HepG2 (cell line): ENCODE data around the gene WDR82. TPM values are rescaled to one million over a fixed set of nuclear protein-coding genes. Genes with fewer than 3 reads are reported as not detected.

Source experiments
- ATAC-seq: fragments of 200-7000 bp; cut with Tn5 transposase; 3 replicates; pipeline ENCODE4 v1.9.1; 2020; ENCODE audit warnings: mild to moderate bottlenecking, moderate library complexity
- BruUV-seq: library from RNA; stranded (reverse); fragments of 400-500 nt; replicated peaks from 2 replicates; lab custom pipeline; 2021; lab: Mats Ljungman, UMichigan
- CTCF ChIA-PET: fragments of 300-600 bp; formaldehyde crosslinking; extraction: SDS; loops from one replicate; lab custom pipeline; 2021; ENCODE audit warnings: low total read pairs, inconsistent platforms, low intra/inter-chr PET ratio; lab: Yijun Ruan, JAX
- POLR2A ChIA-PET: fragments of 350-600 bp; sonication (Branson Sonifier 250); formaldehyde crosslinking; loops from one replicate; lab custom pipeline; 2020; ENCODE audit warnings: antibody characterized with exemption, inconsistent platforms; lab: Yijun Ruan, JAX
- DNase-seq: peaks from one replicate; pipeline ENCODE4 v3.0.0-alpha.2; 2015; ENCODE audit warnings: low spot score
- FAIRE-seq: peaks from 3 replicates; lab custom pipeline; 2011; peaks lifted over from hg19 to GRCh38; lab: Jason Lieb, UNC
- H2AFZ ChIP-seq: one replicate; pipeline ENCODE4 v1.6.1; 2011; ENCODE audit warnings: low read length, inconsistent platforms
- H3K27ac ChIP-seq: fragments of 300-600 bp; 3 replicates; pipeline ENCODE4 v1.8.0; 2011; ENCODE audit warnings: mixed run types, mild to moderate bottlenecking, mixed read lengths, low read length, inconsistent platforms; ENCODE audit not compliant: insufficient read depth; ENCODE audit errors: extremely low read length
- H3K27me3 ChIP-seq, 2 experiments: fragments of 200-600 bp in 1 of 2; 2 replicates in 1 of 2; 3 replicates in 1 of 2; pipeline versions ENCODE4 v1.6.0 to v1.8.0; 2011; ENCODE audit warnings: low read length in 2 of 2, mild to moderate bottlenecking in 2 of 2, moderate library complexity in 2 of 2, inconsistent platforms in 1 of 2; ENCODE audit not compliant: insufficient read depth in 2 of 2, control insufficient read depth in 1 of 2
- H3K36me3 ChIP-seq, 2 experiments: fragments of 200-600 bp in 1 of 2; replicated peaks in 1 of 2; 2 replicates in 1 of 2; 3 replicates in 1 of 2; pipeline versions ENCODE4 v1.5.1 to v1.8.0; 2011; ENCODE audit warnings: low read length in 2 of 2, inconsistent platforms in 1 of 2; ENCODE audit not compliant: insufficient read depth in 2 of 2, control insufficient read depth in 1 of 2
- H3K4me1 ChIP-seq: 2 replicates; pipeline ENCODE4 v1.5.1; 2012; ENCODE audit warnings: low read length, inconsistent platforms; ENCODE audit not compliant: insufficient read depth
- H3K4me2 ChIP-seq: 2 replicates; pipeline ENCODE4 v1.6.0; 2011; ENCODE audit warnings: low read depth, low read length, inconsistent platforms
- H3K4me3 ChIP-seq, 3 experiments: fragments of 200-600 bp in 1 of 3; sonication (generic), shearing (Covaris generic) in 1 of 3; replicated peaks in 1 of 3; 2 replicates each; pipeline ENCODE4 v1.5.1; 2011 to 2016; ENCODE audit warnings: low read length in 3 of 3, inconsistent platforms in 2 of 3, low read depth in 2 of 3, mild to moderate bottlenecking in 2 of 3, control low read depth in 1 of 3, mixed read lengths in 1 of 3; ENCODE audit not compliant: insufficient read depth in 1 of 3
- H3K79me2 ChIP-seq: one replicate; pipeline ENCODE4 v1.6.1; 2011; ENCODE audit warnings: low read length, inconsistent platforms; ENCODE audit not compliant: insufficient read depth
- H3K9ac ChIP-seq: 2 replicates; pipeline ENCODE4 v1.6.0; 2011; ENCODE audit warnings: mild to moderate bottlenecking, low read depth, low read length, inconsistent platforms; ENCODE audit not compliant: insufficient read depth
- H3K9me3 ChIP-seq: 2 replicates; pipeline ENCODE4 v1.5.1; 2012; ENCODE audit warnings: mild to moderate bottlenecking, low read length
- H4K20me1 ChIP-seq: 2 replicates; pipeline ENCODE4 v1.6.0; 2011; ENCODE audit warnings: inconsistent platforms, mild to moderate bottlenecking, low read length, moderate library complexity; ENCODE audit not compliant: insufficient read depth
- CREB1 ChIP-seq, 2 experiments: fragments of 450-650 bp in 1 of 2; IDR thresholded peaks; 2 replicates each; pipeline ENCODE4 v1.6.1; 2016 to 2017; ENCODE audit warnings: control low read depth in 1 of 2, mild to moderate bottlenecking in 1 of 2, missing compliant biosample characterization in 1 of 2, missing genetic modification characterization in 1 of 2
- HNF1A ChIP-seq, 2 experiments: sonication (generic) in 1 of 2; formaldehyde crosslinking in 1 of 2; IDR thresholded peaks; 2 replicates each; pipeline versions ENCODE4 v1.4.0 to v1.6.1; 2016 to 2020; ENCODE audit warnings: borderline replicate concordance in 1 of 2, low read depth in 1 of 2, mild to moderate bottlenecking in 1 of 2, missing genetic modification reagents in 1 of 2
- THAP11 ChIP-seq: IDR thresholded peaks from 2 replicates; pipeline ENCODE4 v1.6.1; 2016; ENCODE audit warnings: missing biosample characterization, missing genetic modification reagents
- ZBTB49 ChIP-seq: sonication (generic); formaldehyde crosslinking; IDR thresholded peaks from 2 replicates; pipeline ENCODE4 v1.4.0; 2020; ENCODE audit warnings: missing genetic modification reagents, borderline replicate concordance
- ZMYM4 ChIP-seq: sonication (generic); formaldehyde crosslinking; IDR thresholded peaks from 2 replicates; pipeline ENCODE4 v1.8.1; 2023; ENCODE audit warnings: mild to moderate bottlenecking, missing genetic modification reagents
- ZNF121 ChIP-seq: sonication (generic); formaldehyde crosslinking; IDR thresholded peaks from 2 replicates; pipeline ENCODE4 v1.5.0; 2020; ENCODE audit warnings: mild to moderate bottlenecking, missing genetic modification reagents
- ZNF232 ChIP-seq: sonication (generic); formaldehyde crosslinking; IDR thresholded peaks from 2 replicates; pipeline ENCODE4 v1.4.0; 2020; ENCODE audit warnings: missing genetic modification reagents, borderline replicate concordance
- ZNF274 ChIP-seq: sonication (generic); formaldehyde crosslinking; IDR thresholded peaks from 2 replicates; pipeline ENCODE4 v1.5.1; 2020; ENCODE audit warnings: mild to moderate bottlenecking, missing genetic modification reagents
- ZNF317 ChIP-seq: sonication (generic); formaldehyde crosslinking; IDR thresholded peaks from 2 replicates; pipeline ENCODE4 v1.5.0; 2020; ENCODE audit warnings: mild to moderate bottlenecking, missing genetic modification reagents
- ZNF337 ChIP-seq: sonication (generic); formaldehyde crosslinking; IDR thresholded peaks from 2 replicates; pipeline ENCODE4 v1.5.1; 2020; ENCODE audit warnings: missing genetic modification reagents, low read depth, mild to moderate bottlenecking, borderline replicate concordance
- ZNF720 ChIP-seq: sonication (generic); formaldehyde crosslinking; IDR thresholded peaks from 2 replicates; pipeline ENCODE4 v1.4.0; 2020; ENCODE audit warnings: missing genetic modification reagents
- WGBS: methylation state at CpG from one replicate; pipeline ENCODE4 v1.1.6; 2017; ENCODE audit warnings: low lambda C conversion rate; 5-methylcytosine and 5-hydroxymethylcytosine counted together
- in situ Hi-C: cut with HindIII; loops from 2 replicates; pipeline ENCODE4 v1.10.0; 2017; ENCODE audit warnings: low pct_unique_long_range_greater_than_20kb; ENCODE audit not compliant: extremely low pct_ligation_motif_present
- intact Hi-C: fragments of 100-400 bp; cut with micrococcal nuclease; formaldehyde crosslinking; loops from one replicate; pipeline ENCODE4 v1.10.0; 2022; ENCODE audit not compliant: unreplicated experiment
- polyA plus RNA-seq, 8 experiments: library from polyadenylated mRNA; depleted of rRNA in 3 of 8; stranded (reverse) in 7 of 8; unstranded in 1 of 8; fragments of >200 nt; fragmentation: Illumina TruSeq in 4 of 8; extraction: Trizol in 4 of 8; gene quantifications; 2 replicates each; pipeline versions ENCODE4 v1.2.1 to v1.2.3, GENCODE V29; 2011 to 2016; ENCODE audit warnings: low read depth in 4 of 8, missing spikeins in 1 of 8, mixed read lengths in 1 of 8; ENCODE audit not compliant: insufficient read depth in 1 of 8
- total RNA-seq, 5 experiments: library from RNA; depleted of rRNA; stranded (reverse); fragments of >200 nt; fragmentation: Illumina TruSeq; extraction: Trizol; gene quantifications; 2 replicates each; pipeline ENCODE4 v1.2.3, GENCODE V29; 2016; ENCODE audit warnings: low read depth in 1 of 5

Gene WDR82
- total and polyA plus RNA-seq, 2 of the 13 experiments (the other 11 are each of a cell fraction or from before 2014, with no cell fraction given): 39.1 to 59.5 TPM

- no peak for ATAC-seq
- TF ChIP-seq ZBTB49 (CRISPR knock-in tag) (no peak), ZNF337 (CRISPR knock-in tag) (no peak), ZNF274 (CRISPR knock-in tag) (no peak), ZMYM4 (CRISPR knock-in tag) (no peak), ZNF232 (no peak), HNF1A (IDR thresholded peaks at IDR 0.05; ENCODE audit: low read depth) (no peak), HNF1A (CRISPR knock-in tag; IDR thresholded peaks at IDR 0.05; ENCODE audit: borderline replicate concordance) (no peak), ZNF121 (CRISPR knock-in tag) (no peak), ZNF720 (CRISPR knock-in tag) (no peak), ZNF317 (CRISPR knock-in tag) (no peak), CREB1 (IDR thresholded peaks at IDR 0.05) (no peak), CREB1 (CRISPR knock-in tag; IDR thresholded peaks at IDR 0.05) (no peak), THAP11 (no peak)
- no peak for FAIRE-seq
- no peak overlapping the region for H2AFZ ChIP-seq
- H3K4me2 ChIP-seq: no peak overlapping the region
- no peaks in the 10 kb centered on the region for H3K9me3 ChIP-seq
- no peak overlapping the region for H3K9ac ChIP-seq
- POLR2A ChIA-PET: no interaction called here
- in situ Hi-C loops: no loop called here
- BruUV-seq: no TSS peak
- no peaks in the 10 kb centered on the region for H3K36me3 ChIP-seq
- peaks cover 64% of the 10 kb centered on the region for H3K4me1 ChIP-seq
- intact Hi-C loops: no loop called here
- no peaks in the 10 kb centered on the region; a peak in 1 of 5 replicates for H3K27me3 ChIP-seq
- peaks cover 14% of the 10 kb centered on the region for H3K79me2 ChIP-seq
- H3K4me3 ChIP-seq: no peak overlapping the region
- no peak overlapping the region for H3K27ac ChIP-seq
- CTCF ChIA-PET: no interaction called here
- WGBS: 96% methylated on average over 1 of the region's 1 CpG
- DNase-seq: no peak
- peaks cover 6% of the 10 kb centered on the region; the same call in 1 of the 2 replicates for H4K20me1 ChIP-seq
Observed at GRCh38 chr3:52242039-52242438, 36.4 kb downstream of the WDR82 start.
